Keratinocyte (primary cell): ENCODE data around the gene CRNN.

Experiments
- EZH2 ChIP-seq: IDR thresholded peaks from one replicate; pipeline ENCODE4 v1.6.1; 2012; ENCODE audit warnings: inconsistent platforms, mild to moderate bottlenecking, low read length, moderate library complexity
- TF ChIP-seq, protein P1 (sequence below), 3 experiments: IDR thresholded peaks in 1 of 3; conservative IDR thresholded peaks in 1 of 3; optimal IDR thresholded peaks in 1 of 3; 2 replicates in 2 of 3; 3 replicates in 1 of 3; pipeline versions ENCODE3 to v1.5.1; 2011; ENCODE audit warnings: low read length in 3 of 3, mild to moderate bottlenecking in 3 of 3, moderate library complexity in 2 of 3, control low read depth in 1 of 3, inconsistent platforms in 1 of 3; ENCODE audit not compliant: insufficient read depth in 2 of 3; ENCODE audit errors: extremely low read depth in 1 of 3

DNA sequence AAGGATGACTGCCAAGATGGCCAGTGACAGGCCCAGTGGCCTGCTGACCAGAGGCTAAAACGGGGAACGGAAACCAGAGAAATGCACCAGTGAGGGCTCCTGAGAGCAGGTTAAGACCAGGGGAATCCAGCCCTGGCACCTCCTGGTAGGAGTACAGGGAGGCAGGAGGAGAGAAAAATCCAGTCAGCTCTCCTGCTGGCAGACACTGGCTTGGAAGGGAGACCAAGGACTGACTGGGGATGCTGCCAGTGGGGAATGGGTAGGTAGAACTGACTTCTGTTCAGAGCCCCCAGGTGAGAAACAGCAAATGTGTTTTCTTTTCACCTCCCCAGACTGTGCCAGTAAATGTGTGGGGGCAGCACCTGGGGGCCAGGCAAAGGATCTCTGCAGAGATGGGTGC lies 27.7 kb upstream of the CRNN start:
- TF ChIP-seq, protein P1, sequence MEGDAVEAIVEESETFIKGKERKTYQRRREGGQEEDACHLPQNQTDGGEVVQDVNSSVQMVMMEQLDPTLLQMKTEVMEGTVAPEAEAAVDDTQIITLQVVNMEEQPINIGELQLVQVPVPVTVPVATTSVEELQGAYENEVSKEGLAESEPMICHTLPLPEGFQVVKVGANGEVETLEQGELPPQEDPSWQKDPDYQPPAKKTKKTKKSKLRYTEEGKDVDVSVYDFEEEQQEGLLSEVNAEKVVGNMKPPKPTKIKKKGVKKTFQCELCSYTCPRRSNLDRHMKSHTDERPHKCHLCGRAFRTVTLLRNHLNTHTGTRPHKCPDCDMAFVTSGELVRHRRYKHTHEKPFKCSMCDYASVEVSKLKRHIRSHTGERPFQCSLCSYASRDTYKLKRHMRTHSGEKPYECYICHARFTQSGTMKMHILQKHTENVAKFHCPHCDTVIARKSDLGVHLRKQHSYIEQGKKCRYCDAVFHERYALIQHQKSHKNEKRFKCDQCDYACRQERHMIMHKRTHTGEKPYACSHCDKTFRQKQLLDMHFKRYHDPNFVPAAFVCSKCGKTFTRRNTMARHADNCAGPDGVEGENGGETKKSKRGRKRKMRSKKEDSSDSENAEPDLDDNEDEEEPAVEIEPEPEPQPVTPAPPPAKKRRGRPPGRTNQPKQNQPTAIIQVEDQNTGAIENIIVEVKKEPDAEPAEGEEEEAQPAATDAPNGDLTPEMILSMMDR (optimal IDR thresholded peaks at IDR 0.05 in 1 of 3, IDR thresholded peaks at IDR 0.05 in 1 of 3, conservative IDR thresholded peaks at IDR 0.05 in 1 of 3; ENCODE audit: extremely low read depth in 1 of 3, insufficient read depth in 2 of 3, low read length in 3 of 3) = no peak
- TF ChIP-seq EZH2 = no peak
